ENCODE results near the gene USP54.
A peak's percentile ranks its signal among the peaks of the same experiment; 100 is the strongest.

Gene USP54

GRCh38 chr10:73529089-73529832 lies 61.9 kb downstream of the USP54 start:
- H3K36me3 Mint-ChIP-seq: peaks cover 7% of the 10 kb centered on the region
- H3K4me1 Mint-ChIP-seq: no peaks in the 10 kb centered on the region

GRCh38 chr10:73522263-73522662 lies 68.9 kb downstream of the USP54 start:
- no peaks in the 10 kb centered on the region for H3K9me3 Mint-ChIP-seq
- H3K4me3 Mint-ChIP-seq: no peak overlapping the region
- ATAC-seq (ENCODE audit: low read depth) (no peak), DNase-seq (ENCODE audit: low spot score in 2 of 2) (no peak)
- H3K27me3 Mint-ChIP-seq: no peaks in the 10 kb centered on the region
- no peaks in the 10 kb centered on the region for H3K4me1 Mint-ChIP-seq
- peaks cover 10% of the 10 kb centered on the region for H3K36me3 Mint-ChIP-seq
- H3K27ac Mint-ChIP-seq: no peak overlapping the region

More at GRCh38 chr10:73529089-73529832, 61.9 kb downstream of the USP54 start:
- Mint-ChIP-seq H3K4me3 (no peak overlapping the region), H3K9me3 (no peaks in the 10 kb centered on the region), H3K27ac (no peak overlapping the region), H3K27me3 (no peaks in the 10 kb centered on the region)
- ATAC-seq (ENCODE audit: low read depth): peak; percentile 98
- DNase-seq (ENCODE audit: low spot score in 2 of 2): peak; percentile 37 to 70

- DNase-seq (ENCODE audit: low spot score in 2 of 2): no peak
- Mint-ChIP-seq H3K27me3 (no peaks in the 10 kb centered on the region), H3K9me3 (no peaks in the 10 kb centered on the region), H3K36me3 (peaks cover 4% of the 10 kb centered on the region), H3K27ac (no peak overlapping the region), H3K4me3 (no peak overlapping the region), H3K4me1 (no peaks in the 10 kb centered on the region)
- ATAC-seq (ENCODE audit: low read depth): no peak
These were observed 71.8 kb downstream of the USP54 start for GRCh38 chr10:73519336-73519735.

GRCh38 chr10:73517166-73517888 lies 73.8 kb downstream of the USP54 start:
- Mint-ChIP-seq H3K27ac (no peak overlapping the region), H3K36me3 (peaks cover 2% of the 10 kb centered on the region)

GRCh38 chr10:73512207-73512743 lies 78.9 kb downstream of the USP54 start:
- no peaks in the 10 kb centered on the region for H3K4me1 Mint-ChIP-seq
- H3K27ac Mint-ChIP-seq: no peak overlapping the region
- H3K9me3 Mint-ChIP-seq: no peaks in the 10 kb centered on the region
- H3K27me3 Mint-ChIP-seq: no peaks in the 10 kb centered on the region
- DNase-seq (ENCODE audit: low spot score in 2 of 2) (no peak), ATAC-seq (ENCODE audit: low read depth) (no peak)
- H3K4me3 Mint-ChIP-seq: no peak overlapping the region
- H3K36me3 Mint-ChIP-seq: no peaks in the 10 kb centered on the region

More at GRCh38 chr10:73517166-73517888, 73.8 kb downstream of the USP54 start:
- no peak for ATAC-seq (ENCODE audit: low read depth)
- Mint-ChIP-seq H3K9me3 (no peaks in the 10 kb centered on the region), H3K27me3 (no peaks in the 10 kb centered on the region), H3K4me3 (no peak overlapping the region), H3K4me1 (no peaks in the 10 kb centered on the region)
- DNase-seq (ENCODE audit: low spot score in 2 of 2): no peak

- H3K27ac Mint-ChIP-seq: no peak overlapping the region
- H3K4me3 Mint-ChIP-seq: no peak overlapping the region
- no peak for ATAC-seq (ENCODE audit: low read depth)
- peaks cover 5% of the 10 kb centered on the region for H3K36me3 Mint-ChIP-seq
- H3K9me3 Mint-ChIP-seq: no peaks in the 10 kb centered on the region
- H3K27me3 Mint-ChIP-seq: no peaks in the 10 kb centered on the region
- peaks cover 2% of the 10 kb centered on the region for H3K4me1 Mint-ChIP-seq
- DNase-seq (ENCODE audit: low spot score in 2 of 2): no peak
These were observed 81.4 kb downstream of the USP54 start for GRCh38 chr10:73509695-73510094.

- ATAC-seq (ENCODE audit: low read depth) (no peak), DNase-seq (ENCODE audit: low spot score in 2 of 2) (no peak)
- Mint-ChIP-seq H3K4me3 (no peak overlapping the region), H3K4me1 (peaks cover 13% of the 10 kb centered on the region), H3K27ac (peak overlapping the region; percentile 9), H3K9me3 (no peaks in the 10 kb centered on the region), H3K27me3 (no peaks in the 10 kb centered on the region), H3K36me3 (peaks cover 17% of the 10 kb centered on the region)
These were observed 84.7 kb downstream of the USP54 start for GRCh38 chr10:73506491-73506890.

GRCh38 chr10:73506074-73506473 lies 85.1 kb downstream of the USP54 start:
- ATAC-seq (ENCODE audit: low read depth) (no peak), DNase-seq (ENCODE audit: low spot score in 2 of 2) (no peak)
- Mint-ChIP-seq H3K27ac (peak overlapping the region; percentile 9), H3K36me3 (peaks cover 19% of the 10 kb centered on the region), H3K27me3 (no peaks in the 10 kb centered on the region), H3K4me1 (peaks cover 18% of the 10 kb centered on the region), H3K9me3 (no peaks in the 10 kb centered on the region), H3K4me3 (no peak overlapping the region)

- ATAC-seq (ENCODE audit: low read depth): no peak
- Mint-ChIP-seq H3K9me3 (no peaks in the 10 kb centered on the region), H3K4me1 (peaks cover 18% of the 10 kb centered on the region), H3K27ac (peak overlapping the region; percentile 9), H3K27me3 (no peaks in the 10 kb centered on the region), H3K4me3 (no peak overlapping the region), H3K36me3 (peaks cover 19% of the 10 kb centered on the region)
- DNase-seq (ENCODE audit: low spot score in 2 of 2): no peak
These were observed 88.1 kb downstream of the USP54 start for GRCh38 chr10:73503037-73503436.

- Mint-ChIP-seq H3K36me3 (peaks cover 19% of the 10 kb centered on the region), H3K4me1 (peaks cover 29% of the 10 kb centered on the region), H3K27ac (peak overlapping the region; percentile 73), H3K4me3 (peak overlapping the region; percentile 40), H3K9me3 (no peaks in the 10 kb centered on the region), H3K27me3 (no peaks in the 10 kb centered on the region)
- ATAC-seq (ENCODE audit: low read depth) (peak; percentile 81), DNase-seq (ENCODE audit: low spot score in 2 of 2) (no peak)
These were observed 89.5 kb downstream of the USP54 start for GRCh38 chr10:73501651-73502050.

- Mint-ChIP-seq H3K9me3 (no peaks in the 10 kb centered on the region), H3K4me1 (peaks cover 40% of the 10 kb centered on the region), H3K36me3 (peaks cover 5% of the 10 kb centered on the region), H3K27ac (no peak overlapping the region), H3K4me3 (no peak overlapping the region), H3K27me3 (no peaks in the 10 kb centered on the region)
- DNase-seq (ENCODE audit: low spot score in 2 of 2) (no peak), ATAC-seq (ENCODE audit: low read depth) (no peak)
These were observed 93.5 kb downstream of the USP54 start for GRCh38 chr10:73497623-73498022.

- H3K4me1 Mint-ChIP-seq: peaks cover 33% of the 10 kb centered on the region
- no peaks in the 10 kb centered on the region for H3K9me3 Mint-ChIP-seq
- DNase-seq (ENCODE audit: low spot score in 2 of 2): peak in 1 of 2 donors; percentile 61
- H3K4me3 Mint-ChIP-seq: peak within 1 kb of the TSS; percentile 89
- peak; percentile 73 for ATAC-seq (ENCODE audit: low read depth)
- H3K27me3 Mint-ChIP-seq: no peaks in the 10 kb centered on the region
- H3K27ac Mint-ChIP-seq: peak within 1 kb of the TSS; percentile 91
- H3K36me3 Mint-ChIP-seq: no peaks in the 10 kb centered on the region
These were observed 95.1 kb downstream of the USP54 start, which contains the start of gene PPP3CB for GRCh38 chr10:73495884-73496674. Gene PPP3CB, minus strand, starts transcription at chr10:73496024. Its CDS starts 135 bp downstream, at chr10:73495889.

GRCh38 chr10:73495226-73495883 lies 95.8 kb downstream of the USP54 start:
- peaks cover 33% of the 10 kb centered on the region for H3K4me1 Mint-ChIP-seq
- H3K27me3 Mint-ChIP-seq: no peaks in the 10 kb centered on the region
- peak overlapping the region; percentile 89 for H3K4me3 Mint-ChIP-seq
- no peaks in the 10 kb centered on the region for H3K9me3 Mint-ChIP-seq
- ATAC-seq (ENCODE audit: low read depth) (peak; percentile 77), DNase-seq (ENCODE audit: low spot score in 2 of 2) (peak; percentile 74 to 75)
- no peaks in the 10 kb centered on the region for H3K36me3 Mint-ChIP-seq
- peak overlapping the region; percentile 91 for H3K27ac Mint-ChIP-seq

Measured in memory B cell (primary cell).